ENCODE measurements around the gene GRXCR2. TPM values are rescaled to one million over a fixed set of nuclear protein-coding genes. Genes with fewer than 3 reads are reported as not detected.
A peak's percentile ranks its signal among the peaks of the same experiment; 100 is the strongest.

Gene GRXCR2
- total RNA-seq, 1 experiment from 2014 or later, result not detected

DNA sequence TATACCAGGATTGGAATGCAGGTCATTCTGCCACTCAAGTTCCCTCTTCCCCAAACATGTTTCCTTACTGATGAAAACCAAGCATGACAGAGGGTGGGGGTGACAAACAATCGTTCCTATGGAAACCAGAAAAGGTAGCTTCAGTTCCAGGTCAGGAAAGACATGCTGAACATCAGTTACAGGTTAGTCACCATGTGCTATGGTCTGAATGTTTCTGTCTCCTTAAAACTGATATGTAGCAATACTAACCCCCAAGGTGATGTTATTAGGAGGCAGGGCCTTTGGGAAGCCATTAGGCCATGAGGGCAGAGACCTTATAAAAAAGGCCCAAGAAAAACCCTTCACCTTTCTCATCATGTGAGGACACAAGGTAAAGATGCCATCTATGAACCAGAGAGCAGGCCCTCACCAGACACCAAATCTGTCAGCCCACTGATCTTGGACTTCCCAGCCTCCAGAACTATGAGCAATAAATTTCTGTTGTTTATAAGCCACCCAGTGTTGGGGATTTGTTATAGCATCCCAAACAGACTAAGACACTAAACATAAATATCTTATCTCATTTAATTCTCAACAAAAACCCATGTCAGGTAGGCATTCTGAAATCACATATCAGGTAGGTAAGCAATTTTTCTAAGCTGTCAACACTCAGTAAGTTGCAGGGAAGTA, 47.9 kb upstream of the GRXCR2 start:
- Histone ChIP-seq H3K4me3 (replicated peaks in 1 of 2; ENCODE audit: low read depth in 1 of 2, low read length in 2 of 2) (no peak overlapping the region), H3K79me2 (ENCODE audit: insufficient read depth, low read length) (no peaks in the 10 kb centered on the region), H3K9me2 (ENCODE audit: insufficient read depth) (no peaks in the 10 kb centered on the region), H3K27me3 (ENCODE audit: insufficient read depth, low read length) (no peaks in the 10 kb centered on the region), H3K9me3 (ENCODE audit: control insufficient read depth in 1 of 2, insufficient read depth in 1 of 2, low read depth in 1 of 2, low read length in 2 of 2) (no peaks in the 10 kb centered on the region), H3K4me2 (ENCODE audit: low read length) (no peak overlapping the region), H3K9ac (ENCODE audit: low read length) (no peak overlapping the region), H3K4me1 (ENCODE audit: control insufficient read depth in 1 of 2, insufficient read depth in 2 of 2, low read length in 2 of 2) (peaks cover 8 to 24% of the 10 kb centered on the region in 2 experiments; a peak in 3 of 4 replicates), H4K20me1 (ENCODE audit: insufficient read depth) (no peaks in the 10 kb centered on the region), H3K27ac (ENCODE audit: low read depth, low read length) (no peak overlapping the region), H3K36me3 (ENCODE audit: control insufficient read depth in 1 of 2, insufficient read depth in 2 of 2, low read length in 2 of 2) (no peaks in the 10 kb centered on the region), H2AFZ (ENCODE audit: low read depth, low read length, poor library complexity, severe bottlenecking) (no peak overlapping the region)
- BruUV-seq (replicated peaks), result no TSS peak
- CTCF ChIA-PET, result no interaction called here
- TF ChIP-seq ELF1 (IDR thresholded peaks at IDR 0.05; ENCODE audit: borderline replicate concordance, low read depth), result no peak
- TF ChIP-seq RAD21 (IDR thresholded peaks at IDR 0.05; ENCODE audit: low read depth), result no peak
- TF ChIP-seq EZH2phosphoT487 (IDR thresholded peaks at IDR 0.05; ENCODE audit: borderline replicate concordance), result no peak
- TF ChIP-seq EGR1 (IDR thresholded peaks at IDR 0.05; ENCODE audit: low read depth), result no peak
- TF ChIP-seq, protein P1, sequence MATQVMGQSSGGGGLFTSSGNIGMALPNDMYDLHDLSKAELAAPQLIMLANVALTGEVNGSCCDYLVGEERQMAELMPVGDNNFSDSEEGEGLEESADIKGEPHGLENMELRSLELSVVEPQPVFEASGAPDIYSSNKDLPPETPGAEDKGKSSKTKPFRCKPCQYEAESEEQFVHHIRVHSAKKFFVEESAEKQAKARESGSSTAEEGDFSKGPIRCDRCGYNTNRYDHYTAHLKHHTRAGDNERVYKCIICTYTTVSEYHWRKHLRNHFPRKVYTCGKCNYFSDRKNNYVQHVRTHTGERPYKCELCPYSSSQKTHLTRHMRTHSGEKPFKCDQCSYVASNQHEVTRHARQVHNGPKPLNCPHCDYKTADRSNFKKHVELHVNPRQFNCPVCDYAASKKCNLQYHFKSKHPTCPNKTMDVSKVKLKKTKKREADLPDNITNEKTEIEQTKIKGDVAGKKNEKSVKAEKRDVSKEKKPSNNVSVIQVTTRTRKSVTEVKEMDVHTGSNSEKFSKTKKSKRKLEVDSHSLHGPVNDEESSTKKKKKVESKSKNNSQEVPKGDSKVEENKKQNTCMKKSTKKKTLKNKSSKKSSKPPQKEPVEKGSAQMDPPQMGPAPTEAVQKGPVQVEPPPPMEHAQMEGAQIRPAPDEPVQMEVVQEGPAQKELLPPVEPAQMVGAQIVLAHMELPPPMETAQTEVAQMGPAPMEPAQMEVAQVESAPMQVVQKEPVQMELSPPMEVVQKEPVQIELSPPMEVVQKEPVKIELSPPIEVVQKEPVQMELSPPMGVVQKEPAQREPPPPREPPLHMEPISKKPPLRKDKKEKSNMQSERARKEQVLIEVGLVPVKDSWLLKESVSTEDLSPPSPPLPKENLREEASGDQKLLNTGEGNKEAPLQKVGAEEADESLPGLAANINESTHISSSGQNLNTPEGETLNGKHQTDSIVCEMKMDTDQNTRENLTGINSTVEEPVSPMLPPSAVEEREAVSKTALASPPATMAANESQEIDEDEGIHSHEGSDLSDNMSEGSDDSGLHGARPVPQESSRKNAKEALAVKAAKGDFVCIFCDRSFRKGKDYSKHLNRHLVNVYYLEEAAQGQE (IDR thresholded peaks at IDR 0.05; ENCODE audit: low read depth), result no peak
- no peak for TF ChIP-seq POLR2AphosphoS5 (IDR thresholded peaks at IDR 0.05; ENCODE audit: low read depth, low read length)
- TF ChIP-seq POLR2A (IDR thresholded peaks at IDR 0.05; ENCODE audit: borderline replicate concordance, extremely low read depth, insufficient read depth, insufficient read length), result no peak
- no peak for TF ChIP-seq SRF (IDR thresholded peaks at IDR 0.05; ENCODE audit: low read depth)
- TF ChIP-seq EZH2 (IDR thresholded peaks at IDR 0.05), result no peak
- no peak for TF ChIP-seq CEBPB (IDR thresholded peaks at IDR 0.05; ENCODE audit: low read depth)
- no peak for TF ChIP-seq FOSL1 (IDR thresholded peaks at IDR 0.05; ENCODE audit: low read depth)
- TF ChIP-seq ZNF274 (IDR thresholded peaks at IDR 0.05; ENCODE audit: low read depth, low read length), result no peak
- TF ChIP-seq, protein P2, sequence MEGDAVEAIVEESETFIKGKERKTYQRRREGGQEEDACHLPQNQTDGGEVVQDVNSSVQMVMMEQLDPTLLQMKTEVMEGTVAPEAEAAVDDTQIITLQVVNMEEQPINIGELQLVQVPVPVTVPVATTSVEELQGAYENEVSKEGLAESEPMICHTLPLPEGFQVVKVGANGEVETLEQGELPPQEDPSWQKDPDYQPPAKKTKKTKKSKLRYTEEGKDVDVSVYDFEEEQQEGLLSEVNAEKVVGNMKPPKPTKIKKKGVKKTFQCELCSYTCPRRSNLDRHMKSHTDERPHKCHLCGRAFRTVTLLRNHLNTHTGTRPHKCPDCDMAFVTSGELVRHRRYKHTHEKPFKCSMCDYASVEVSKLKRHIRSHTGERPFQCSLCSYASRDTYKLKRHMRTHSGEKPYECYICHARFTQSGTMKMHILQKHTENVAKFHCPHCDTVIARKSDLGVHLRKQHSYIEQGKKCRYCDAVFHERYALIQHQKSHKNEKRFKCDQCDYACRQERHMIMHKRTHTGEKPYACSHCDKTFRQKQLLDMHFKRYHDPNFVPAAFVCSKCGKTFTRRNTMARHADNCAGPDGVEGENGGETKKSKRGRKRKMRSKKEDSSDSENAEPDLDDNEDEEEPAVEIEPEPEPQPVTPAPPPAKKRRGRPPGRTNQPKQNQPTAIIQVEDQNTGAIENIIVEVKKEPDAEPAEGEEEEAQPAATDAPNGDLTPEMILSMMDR (IDR thresholded peaks at IDR 0.05 in 2 of 3, conservative IDR thresholded peaks at IDR 0.05 in 1 of 3; ENCODE audit: borderline replicate concordance in 1 of 3, insufficient read depth in 1 of 3, low read depth in 2 of 3, low read length in 2 of 3), result 0 out of 6 replicates have a peak, but pooled peaks of 1 of the 3 experiments have one; percentile 17
- TF ChIP-seq, protein P3, sequence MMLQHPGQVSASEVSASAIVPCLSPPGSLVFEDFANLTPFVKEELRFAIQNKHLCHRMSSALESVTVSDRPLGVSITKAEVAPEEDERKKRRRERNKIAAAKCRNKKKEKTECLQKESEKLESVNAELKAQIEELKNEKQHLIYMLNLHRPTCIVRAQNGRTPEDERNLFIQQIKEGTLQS (IDR thresholded peaks at IDR 0.05), result no peak
- TF ChIP-seq CBX3 (IDR thresholded peaks at IDR 0.05; ENCODE audit: low read depth), result peak; percentile 27; the same call in 1 of the 2 replicates
- TF ChIP-seq, protein P4, sequence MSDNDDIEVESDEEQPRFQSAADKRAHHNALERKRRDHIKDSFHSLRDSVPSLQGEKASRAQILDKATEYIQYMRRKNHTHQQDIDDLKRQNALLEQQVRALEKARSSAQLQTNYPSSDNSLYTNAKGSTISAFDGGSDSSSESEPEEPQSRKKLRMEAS (IDR thresholded peaks at IDR 0.05), result no peak
- TF ChIP-seq ZFX (IDR thresholded peaks at IDR 0.05), result no peak
- RAD21 ChIA-PET (ENCODE audit: low non-redundant PET in 1 of 2, low total read pairs in 2 of 2, uncharacterized antibody in 2 of 2, unreplicated experiment in 2 of 2), result no interaction called here
- DNase-seq (ENCODE audit: low read depth, low spot score), result no peak
- intact Hi-C loops (cut with micrococcal nuclease), result no loop called here
- POLR2A ChIA-PET, result no interaction called here
- ATAC-seq, result no peak

Data from HCT116 (cell line).